GM23248 (cell line): Measurements from ENCODE around the gene AGO4.

ENCODE experiments used
- EZH2 ChIP-seq: fragments of 200-600 bp; sonication (generic); IDR thresholded peaks from 2 replicates; pipeline ENCODE4 v1.6.1; 2018; ENCODE audit warnings: antibody characterized with exemption, mild to moderate bottlenecking; ENCODE audit not compliant: insufficient read depth, poor library complexity, severe bottlenecking
- EZH2phosphoT487 ChIP-seq: fragments of 200-600 bp; sonication (generic); IDR thresholded peaks from 2 replicates; pipeline ENCODE4 v1.6.1; 2018; ENCODE audit warnings: antibody characterized with exemption, moderate library complexity, mild to moderate bottlenecking, low read depth; ENCODE audit not compliant: insufficient read depth

DNA sequence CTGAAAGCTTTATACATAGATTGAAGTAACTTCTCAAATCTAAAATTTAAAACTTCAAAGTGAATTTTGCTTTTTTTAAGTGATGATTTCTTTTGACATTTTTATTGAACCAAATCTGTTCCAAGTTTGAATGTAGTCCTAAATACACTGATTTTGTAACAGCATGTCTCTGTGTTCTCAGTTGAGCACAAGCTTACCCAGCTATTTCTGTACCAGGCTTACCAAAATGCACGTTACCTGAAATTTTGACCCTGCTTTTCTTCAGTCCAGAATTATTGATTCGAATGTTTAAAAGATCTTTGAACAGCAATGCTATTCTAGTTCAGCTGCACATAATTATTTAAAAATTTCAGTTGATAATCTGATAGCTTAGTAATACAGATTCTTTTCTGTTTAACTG lies 25.6 kb downstream of the AGO4 start:
- no peak for TF ChIP-seq EZH2
- no peak for TF ChIP-seq EZH2phosphoT487
